Measurements from ENCODE around the gene LRBA.

The LRBA gene

GRCh38 chr4:150253416-150253815 is 761.7 kb downstream of the LRBA start:
- DNase-seq: no peak

DNA sequence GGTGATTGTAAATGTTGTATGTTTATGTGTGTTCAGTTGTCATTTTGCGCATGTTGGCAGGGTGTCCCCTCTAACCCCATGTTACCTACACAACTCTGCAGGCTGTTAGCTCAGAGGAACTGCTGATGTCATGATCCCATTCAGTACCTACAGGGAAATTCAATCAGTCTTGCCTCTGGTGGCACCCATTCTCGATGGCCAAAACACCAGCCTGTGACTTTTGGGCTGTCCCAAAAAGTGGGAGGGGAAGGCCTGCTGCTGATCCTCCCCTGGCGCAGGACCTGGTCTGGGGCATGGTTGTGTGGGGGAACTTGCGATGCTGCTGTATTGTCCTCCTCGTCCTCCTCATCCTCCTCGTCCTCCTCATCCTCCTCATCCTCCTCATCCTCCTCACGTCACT is 762.3 kb downstream of the LRBA start:
- DNase-seq: no peak

DNA sequence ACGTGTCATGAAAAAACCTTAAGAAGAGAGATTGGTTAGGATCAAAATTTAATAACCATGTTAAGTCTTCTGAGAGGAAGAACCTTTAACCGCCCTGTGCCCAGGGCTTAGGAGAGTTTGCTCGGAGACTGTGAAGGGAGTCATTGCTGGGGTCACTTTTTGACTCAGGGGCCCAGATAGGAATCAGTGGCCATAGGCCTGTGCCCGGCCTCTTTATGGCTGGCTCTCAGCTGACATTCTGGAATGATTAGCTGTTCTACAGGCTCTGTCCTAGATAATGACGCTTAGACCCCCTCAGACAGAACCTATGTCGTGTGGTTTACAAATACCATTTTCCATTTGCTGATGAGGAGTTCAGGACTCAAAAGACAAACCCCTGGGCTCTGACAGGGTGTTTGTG is 762.8 kb downstream of the LRBA start:
- DNase-seq: no peak

GRCh38 chr4:150251752-150252190 is 763.3 kb downstream of the LRBA start:
- DNase-seq: no peak

- no peak for DNase-seq
These were observed 764.0 kb downstream of the LRBA start for GRCh38 chr4:150250998-150251651.

DNA sequence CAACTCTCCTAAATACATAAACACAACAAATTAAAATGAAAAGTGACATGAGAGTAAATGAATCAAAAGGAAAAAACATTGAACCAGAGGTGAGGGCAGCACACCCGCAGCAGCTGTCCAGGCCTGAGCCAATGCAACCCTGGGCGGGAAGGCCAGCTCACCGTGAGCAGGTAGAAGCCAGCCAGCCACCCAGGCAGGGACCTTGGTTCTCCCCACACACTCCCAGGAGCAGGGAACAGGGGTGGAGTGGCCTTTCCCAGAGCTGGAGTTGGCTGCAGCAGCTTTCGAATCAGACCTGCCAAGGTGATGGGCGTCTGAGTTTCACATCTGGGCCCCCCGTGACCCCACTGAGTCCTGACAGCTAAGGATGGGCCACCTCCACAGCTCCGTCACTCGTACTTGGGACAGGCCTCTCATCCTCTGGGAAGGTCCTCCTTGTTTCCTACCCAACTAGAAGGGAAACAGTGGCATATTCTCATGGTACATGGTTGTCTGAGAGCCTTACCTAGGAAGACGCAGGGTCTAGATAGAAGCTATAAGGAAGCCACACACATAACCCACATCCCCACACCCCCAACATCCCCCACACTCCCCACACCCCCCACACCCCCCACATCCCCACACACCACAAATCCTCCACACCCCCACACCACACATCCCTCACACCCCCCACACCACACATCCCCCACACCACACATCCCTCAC is 764.6 kb downstream of the LRBA start:
- DNase-seq: no peak

DNA sequence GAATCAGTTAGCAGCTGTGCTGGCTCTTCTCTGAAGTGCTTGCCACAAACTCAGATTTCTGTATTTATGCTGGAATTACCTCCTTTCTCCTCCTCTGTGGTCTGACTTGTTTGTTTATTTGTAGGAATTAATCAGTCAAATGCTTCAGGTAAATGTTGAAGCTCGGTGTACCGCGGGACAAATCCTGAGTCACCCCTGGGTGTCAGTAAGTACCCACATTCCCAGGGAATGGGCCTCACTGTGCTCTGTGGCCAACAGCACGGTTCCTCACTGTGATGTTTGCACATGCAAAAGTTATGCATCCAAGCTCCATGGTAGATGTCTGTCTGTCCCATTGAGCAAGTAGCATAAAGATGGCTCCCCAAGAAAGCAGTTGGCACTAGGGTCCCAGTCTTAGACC is 766.9 kb downstream of the LRBA start:
- DNase-seq: no peak

DNA sequence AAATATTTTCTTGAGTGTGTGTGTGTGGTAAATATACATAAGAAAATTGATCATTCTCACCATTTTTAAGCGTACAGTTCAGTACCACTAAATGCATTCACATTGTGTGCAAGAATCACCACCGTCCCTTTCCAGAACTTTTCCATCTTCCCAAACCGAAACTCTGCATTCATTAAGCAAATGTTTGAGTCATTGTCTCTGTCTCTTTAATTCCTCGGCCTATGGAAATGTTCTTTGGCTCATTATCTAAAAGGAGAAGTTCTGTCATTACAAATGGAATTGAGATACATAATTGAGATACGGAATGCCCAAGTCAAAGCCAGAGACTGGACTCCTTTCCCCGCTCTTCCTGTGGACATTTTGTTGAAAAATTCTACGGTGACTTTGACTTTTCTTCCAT is 767.9 kb downstream of the LRBA start:
- DNase-seq: no peak

DNA sequence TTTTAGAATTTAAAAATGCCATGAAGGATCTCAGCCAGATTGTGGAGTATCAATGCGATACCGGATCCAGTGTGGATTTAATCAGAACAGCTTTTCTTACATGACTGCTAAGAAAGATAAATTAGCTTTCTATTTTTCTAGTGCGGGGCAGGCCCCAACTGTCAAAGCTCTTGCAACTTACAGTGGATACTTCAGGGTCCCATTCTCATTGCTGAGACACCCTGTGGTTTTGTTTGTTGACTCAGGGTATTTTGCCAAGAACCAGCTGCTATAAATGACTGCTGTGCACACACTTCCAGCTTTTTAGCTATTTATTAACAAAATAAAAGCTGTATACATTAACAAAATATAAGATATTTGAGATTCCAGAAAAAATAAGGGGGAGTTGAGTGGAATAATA is 770.5 kb downstream of the LRBA start:
- no peak for DNase-seq

DNA sequence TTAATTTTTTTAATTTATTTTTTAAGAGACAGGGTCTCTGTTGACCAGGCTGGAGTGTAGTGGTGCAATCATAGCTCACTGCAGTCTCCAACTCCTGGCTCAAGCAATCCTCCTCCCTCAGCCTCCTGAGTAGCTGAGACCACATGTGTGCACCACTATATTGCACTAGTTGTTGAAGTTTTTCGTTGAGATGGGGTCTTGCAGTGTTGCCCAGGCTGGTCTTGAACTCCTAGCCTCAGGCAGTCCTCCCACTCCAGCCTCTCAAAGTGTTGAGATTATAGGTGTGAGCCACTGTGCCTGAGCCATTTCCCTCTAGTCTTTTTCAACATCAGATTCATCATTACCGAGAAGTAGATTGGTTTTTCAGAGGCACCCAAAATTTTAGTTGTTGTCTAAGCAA is 771.2 kb downstream of the LRBA start:
- DNase-seq: no peak

GRCh38 chr4:150242820-150243458 is 772.1 kb downstream of the LRBA start:
- DNase-seq: peak; percentile 26

DNA sequence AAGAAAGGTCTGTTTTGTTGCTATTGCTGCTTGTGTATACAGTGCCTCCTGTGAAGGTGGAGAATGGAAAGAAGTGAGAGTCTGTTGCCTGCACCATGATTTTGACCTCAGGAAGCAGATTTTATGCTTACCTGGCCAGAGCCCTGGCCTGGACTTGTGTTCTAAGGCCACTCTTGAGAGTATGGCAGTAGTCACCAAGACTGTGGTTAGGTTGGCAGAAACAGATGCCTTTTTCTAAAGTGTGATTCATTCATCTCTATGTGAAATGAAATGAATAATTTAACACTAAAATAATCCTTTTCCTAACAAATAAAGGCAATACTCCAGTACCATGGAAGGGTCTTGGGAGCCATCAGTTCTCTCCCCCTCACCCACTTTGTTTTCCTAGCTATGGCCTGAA is 775.1 kb downstream of the LRBA start:
- no peak for DNase-seq

GRCh38 chr4:150238591-150238990 is 776.5 kb downstream of the LRBA start:
- DNase-seq: no peak

GRCh38 chr4:150237110-150237872 is 777.8 kb downstream of the LRBA start:
- DNase-seq: no peak

DNA sequence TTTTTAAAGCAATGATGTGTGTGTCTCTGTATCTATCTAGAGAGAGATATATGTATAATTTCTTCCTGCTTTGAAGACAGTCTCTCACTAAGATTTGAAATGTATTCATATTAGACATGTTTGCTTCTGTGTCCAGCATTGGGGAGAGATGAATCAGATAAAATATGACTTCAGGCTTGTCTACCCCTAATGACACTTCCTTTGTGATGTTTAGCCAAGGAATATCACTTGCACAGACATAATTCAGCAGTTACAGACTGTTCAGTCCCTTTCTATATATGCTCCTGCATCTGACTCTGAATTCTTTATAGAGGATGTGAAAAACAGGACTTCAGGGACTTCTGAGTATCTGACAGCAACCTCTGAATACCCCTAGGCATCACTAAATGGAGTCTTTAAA is 778.5 kb downstream of the LRBA start:
- DNase-seq: no peak

GRCh38 chr4:150235808-150236271 is 779.2 kb downstream of the LRBA start:
- DNase-seq: no peak

DNA sequence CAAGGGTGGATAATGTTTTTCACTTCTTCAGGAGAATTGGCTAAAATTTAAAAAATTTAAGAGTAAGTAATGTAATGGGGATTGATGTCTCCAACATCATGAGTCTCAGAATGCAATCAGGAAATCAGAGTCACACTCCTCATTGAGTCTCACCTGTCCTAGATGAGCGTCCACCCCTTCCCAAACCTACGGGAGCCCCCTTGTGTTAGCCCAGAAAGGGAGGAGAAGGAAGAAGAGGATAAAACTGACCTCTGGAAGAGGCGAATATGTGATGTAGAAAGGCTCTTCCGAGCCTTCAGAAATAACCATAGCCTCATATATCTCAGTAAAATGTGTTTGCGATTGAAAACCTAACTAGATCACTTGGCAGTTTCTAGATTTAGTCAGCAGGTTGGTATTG is 779.8 kb downstream of the LRBA start:
- DNase-seq: no peak

DNA sequence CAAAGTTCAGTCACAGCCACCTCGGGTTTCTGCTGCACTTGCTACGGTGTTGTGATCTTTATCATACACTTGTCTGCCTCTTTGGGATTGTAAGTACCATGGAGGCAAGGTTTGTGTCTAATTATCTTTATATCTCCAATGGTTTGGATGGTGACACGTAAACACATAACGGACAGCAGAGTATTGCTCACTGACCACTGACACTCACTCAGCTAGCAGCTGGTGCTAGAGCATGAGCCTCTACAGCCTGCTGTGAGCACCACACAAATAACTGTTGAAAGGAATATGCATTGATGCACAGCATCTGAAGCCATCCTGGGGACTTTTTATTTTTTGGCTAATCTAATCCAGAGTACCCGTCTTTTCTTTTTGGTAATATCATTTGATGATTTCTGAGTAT is 780.8 kb downstream of the LRBA start:
- no peak for DNase-seq

- no peak for DNase-seq
These were observed 783.1 kb downstream of the LRBA start for GRCh38 chr4:150232029-150232428.

- no peak for DNase-seq
These were observed 783.8 kb downstream of the LRBA start for GRCh38 chr4:150231107-150231770.

DNA sequence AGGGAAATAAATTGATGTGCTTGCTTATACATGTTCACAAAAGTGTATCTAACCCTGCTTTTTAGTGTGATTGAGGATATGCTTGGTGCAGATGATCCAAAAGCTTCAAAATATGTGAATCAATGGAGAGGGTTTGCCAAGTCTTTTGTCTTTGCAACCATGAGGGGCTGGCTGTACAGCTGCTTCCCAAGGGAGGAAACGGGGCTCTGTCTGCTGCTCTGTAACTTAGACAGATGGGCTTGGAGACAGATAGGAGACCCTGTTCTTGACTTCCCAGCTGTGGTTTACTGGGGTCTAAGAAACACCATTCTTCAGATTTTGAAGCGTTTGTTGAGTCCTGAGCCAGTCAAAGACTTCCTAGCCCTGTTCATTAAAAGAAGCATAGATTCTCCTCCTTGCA is 784.5 kb downstream of the LRBA start:
- DNase-seq: no peak

GRCh38 chr4:150229520-150229919 is 785.6 kb downstream of the LRBA start:
- no peak for DNase-seq
